Stimulated activated CD4-positive, alpha-beta T cell treated with anti-CD3 and anti-CD28 coated beads, TNF-alpha, amount 100 ng/mL, for 24 hours (primary cell): ENCODE results near the gene NRG3.

Experiments
- DNase-seq, 3 experiments: peaks; one replicate each; pipeline ENCODE4 v3.0.0-alpha.2; 2020; ENCODE audit warnings: low read depth in 3 of 3

Gene NRG3

GRCh38 chr10:82814635-82815034 lies 939.6 kb downstream of the NRG3 start:
- no peak for DNase-seq

GRCh38 chr10:82815680-82816079 lies 940.7 kb downstream of the NRG3 start:
- no peak for DNase-seq

- DNase-seq, result no peak
Measured at GRCh38 chr10:82817676-82818422, 942.9 kb downstream of the NRG3 start.

GRCh38 chr10:82821043-82821442 lies 946.0 kb downstream of the NRG3 start:
- no peak for DNase-seq

GRCh38 chr10:82826132-82826531 lies 951.1 kb downstream of the NRG3 start:
- no peak for DNase-seq

GRCh38 chr10:82827901-82828300 lies 952.9 kb downstream of the NRG3 start:
- DNase-seq, result no peak

- DNase-seq, result no peak
Measured at GRCh38 chr10:82847242-82847641, 972.2 kb downstream of the NRG3 start.

- no peak for DNase-seq
Measured at GRCh38 chr10:82850191-82850590, 975.2 kb downstream of the NRG3 start.

- no peak for DNase-seq
Measured at GRCh38 chr10:82856957-82857613, 982.1 kb downstream of the NRG3 start.

GRCh38 chr10:82861889-82862288 lies 986.9 kb downstream of the NRG3 start:
- no peak for DNase-seq

- DNase-seq, result no peak
Measured at GRCh38 chr10:82865366-82865765, 990.4 kb downstream of the NRG3 start.

- no peak for DNase-seq
Measured at GRCh38 chr10:82866424-82867020, 991.5 kb downstream of the NRG3 start.

GRCh38 chr10:82867056-82867455 lies 992.1 kb downstream of the NRG3 start:
- no peak for DNase-seq

- no peak for DNase-seq
Measured at GRCh38 chr10:82874671-82875070, 999.7 kb downstream of the NRG3 start.

GRCh38 chr10:82880776-82881290 lies 1005.8 kb downstream of the NRG3 start:
- no peak for DNase-seq

GRCh38 chr10:82882722-82883121 lies 1007.7 kb downstream of the NRG3 start:
- no peak for DNase-seq

- DNase-seq, result no peak
Measured at GRCh38 chr10:82883603-82884002, 1008.6 kb downstream of the NRG3 start.

GRCh38 chr10:82887488-82887887 lies 1012.5 kb downstream of the NRG3 start:
- no peak for DNase-seq

GRCh38 chr10:82888809-82889455 lies 1013.9 kb downstream of the NRG3 start:
- no peak for DNase-seq

GRCh38 chr10:82889728-82890127 lies 1014.7 kb downstream of the NRG3 start:
- no peak for DNase-seq

GRCh38 chr10:82890573-82890972 lies 1015.6 kb downstream of the NRG3 start:
- DNase-seq, result no peak

GRCh38 chr10:82908096-82908495 lies 1033.1 kb downstream of the NRG3 start:
- no peak for DNase-seq
